Measurements from ENCODE around the gene EFHD1. TPM values are rescaled to one million over a fixed set of nuclear protein-coding genes. Genes with fewer than 3 reads are reported as not detected.

EFHD1 gene
- total RNA-seq, 1 donor from 2014 or later: 7.7 TPM

DNA sequence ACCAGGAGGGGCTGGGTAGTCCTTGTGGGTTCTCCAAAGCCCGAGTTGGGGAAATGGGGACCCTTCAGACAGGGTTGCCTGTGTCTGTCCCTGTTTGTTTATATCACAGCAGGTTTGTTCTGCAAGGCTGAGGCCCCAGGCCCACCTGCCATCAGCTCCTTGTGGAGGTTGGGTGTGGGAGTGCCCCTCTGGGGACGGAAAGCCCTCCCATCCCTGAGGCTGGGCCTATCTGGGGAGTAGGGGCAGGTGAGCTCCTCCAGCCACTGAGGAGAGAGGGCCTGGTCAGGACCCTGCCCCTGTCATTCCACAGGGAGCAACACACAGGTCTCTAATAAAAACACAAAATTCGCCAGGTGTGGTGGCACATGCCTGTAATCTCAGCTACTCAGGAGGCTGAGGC lies 23.3 kb upstream of the EFHD1 start:
- no peak overlapping the region for H3K4me3 ChIP-seq
- DNase-seq: peak; percentile 16
- no peak overlapping the region for H3K27ac ChIP-seq
- H3K36me3 ChIP-seq: no peaks in the 10 kb centered on the region
- H3K4me1 ChIP-seq: peaks cover 4% of the 10 kb centered on the region
- no peak for ATAC-seq
- TF ChIP-seq, protein P1, sequence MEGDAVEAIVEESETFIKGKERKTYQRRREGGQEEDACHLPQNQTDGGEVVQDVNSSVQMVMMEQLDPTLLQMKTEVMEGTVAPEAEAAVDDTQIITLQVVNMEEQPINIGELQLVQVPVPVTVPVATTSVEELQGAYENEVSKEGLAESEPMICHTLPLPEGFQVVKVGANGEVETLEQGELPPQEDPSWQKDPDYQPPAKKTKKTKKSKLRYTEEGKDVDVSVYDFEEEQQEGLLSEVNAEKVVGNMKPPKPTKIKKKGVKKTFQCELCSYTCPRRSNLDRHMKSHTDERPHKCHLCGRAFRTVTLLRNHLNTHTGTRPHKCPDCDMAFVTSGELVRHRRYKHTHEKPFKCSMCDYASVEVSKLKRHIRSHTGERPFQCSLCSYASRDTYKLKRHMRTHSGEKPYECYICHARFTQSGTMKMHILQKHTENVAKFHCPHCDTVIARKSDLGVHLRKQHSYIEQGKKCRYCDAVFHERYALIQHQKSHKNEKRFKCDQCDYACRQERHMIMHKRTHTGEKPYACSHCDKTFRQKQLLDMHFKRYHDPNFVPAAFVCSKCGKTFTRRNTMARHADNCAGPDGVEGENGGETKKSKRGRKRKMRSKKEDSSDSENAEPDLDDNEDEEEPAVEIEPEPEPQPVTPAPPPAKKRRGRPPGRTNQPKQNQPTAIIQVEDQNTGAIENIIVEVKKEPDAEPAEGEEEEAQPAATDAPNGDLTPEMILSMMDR (IDR thresholded peaks at IDR 0.05): no peak
- H3K9me3 ChIP-seq: no peaks in the 10 kb centered on the region
- intact Hi-C loops (cut with DNase I): no loop called here
- H3K27me3 ChIP-seq (ENCODE audit: low read depth): no peaks in the 10 kb centered on the region

DNA sequence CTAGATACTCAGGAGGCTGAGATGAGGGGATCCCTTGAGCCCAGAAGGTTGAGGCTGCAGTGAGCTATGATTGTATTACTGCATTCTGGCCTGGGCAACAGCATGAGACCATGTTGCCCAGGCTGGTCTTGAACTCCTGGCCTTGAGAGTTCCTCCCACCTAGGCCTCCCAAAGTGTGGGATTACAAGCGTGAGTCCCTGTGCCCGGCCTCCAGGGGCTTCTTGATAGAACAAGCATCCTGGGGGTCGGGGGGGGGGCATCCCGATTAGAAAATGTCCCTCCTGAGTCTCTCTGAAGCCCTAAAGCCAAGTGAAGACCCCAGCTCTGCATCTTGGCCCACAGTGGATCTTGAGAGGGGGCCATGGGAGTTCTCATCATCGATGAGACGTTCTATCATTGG lies 22.3 kb upstream of the EFHD1 start:
- peak; percentile 42 for DNase-seq

DNA sequence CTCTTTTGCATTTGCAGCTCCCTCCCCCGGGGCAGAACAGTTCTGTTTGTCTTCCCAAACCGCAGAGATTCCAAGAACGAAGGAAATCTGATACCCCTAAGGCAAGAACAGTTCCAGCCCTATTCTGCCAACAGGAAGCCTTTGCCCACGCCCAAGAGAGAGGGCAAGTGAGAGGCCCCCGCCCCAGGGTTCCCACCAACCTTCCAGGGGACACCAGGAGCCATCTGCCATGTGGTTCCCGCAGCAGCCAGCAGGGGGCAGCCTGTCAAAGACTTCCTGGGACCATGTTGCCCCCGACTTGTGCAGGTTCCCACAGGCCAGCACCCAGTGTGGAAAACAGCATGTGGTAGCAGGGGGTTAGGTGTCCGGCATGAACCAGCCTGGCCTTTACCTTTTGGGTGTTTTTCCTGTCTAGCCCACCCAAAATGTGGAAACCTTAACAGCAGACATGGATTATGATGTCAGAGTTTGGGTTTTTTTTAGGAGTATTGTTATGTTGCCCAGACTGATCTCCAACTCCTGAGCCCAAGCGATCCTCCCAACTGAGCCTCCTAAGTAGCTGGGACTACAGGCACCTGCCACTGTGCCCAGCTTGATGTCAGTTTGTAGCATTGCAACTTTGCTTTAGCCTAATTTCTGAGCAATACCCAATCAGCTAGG lies 21.7 kb upstream of the EFHD1 start:
- Histone ChIP-seq H3K9me3 (no peaks in the 10 kb centered on the region), H3K36me3 (no peaks in the 10 kb centered on the region), H3K4me1 (no peaks in the 10 kb centered on the region), H3K27me3 (ENCODE audit: low read depth) (peaks cover 2% of the 10 kb centered on the region), H3K4me3 (no peak overlapping the region), H3K27ac (no peak overlapping the region)
- TF ChIP-seq, protein P1 (IDR thresholded peaks at IDR 0.05): peak; percentile 84
- peak; percentile 79 for DNase-seq
- intact Hi-C loops (cut with DNase I): no loop called here
- ATAC-seq: peak; percentile 70 to 77

More for the DNA sequence above, 22.3 kb upstream of the EFHD1 start:
- Histone ChIP-seq H3K9me3 (no peaks in the 10 kb centered on the region), H3K27me3 (ENCODE audit: low read depth) (no peaks in the 10 kb centered on the region), H3K27ac (no peak overlapping the region), H3K4me3 (no peak overlapping the region), H3K36me3 (no peaks in the 10 kb centered on the region), H3K4me1 (peaks cover 4% of the 10 kb centered on the region)
- intact Hi-C loops (cut with DNase I): no loop called here
- no peak for ATAC-seq
- TF ChIP-seq, protein P1 (IDR thresholded peaks at IDR 0.05): no peak

DNA sequence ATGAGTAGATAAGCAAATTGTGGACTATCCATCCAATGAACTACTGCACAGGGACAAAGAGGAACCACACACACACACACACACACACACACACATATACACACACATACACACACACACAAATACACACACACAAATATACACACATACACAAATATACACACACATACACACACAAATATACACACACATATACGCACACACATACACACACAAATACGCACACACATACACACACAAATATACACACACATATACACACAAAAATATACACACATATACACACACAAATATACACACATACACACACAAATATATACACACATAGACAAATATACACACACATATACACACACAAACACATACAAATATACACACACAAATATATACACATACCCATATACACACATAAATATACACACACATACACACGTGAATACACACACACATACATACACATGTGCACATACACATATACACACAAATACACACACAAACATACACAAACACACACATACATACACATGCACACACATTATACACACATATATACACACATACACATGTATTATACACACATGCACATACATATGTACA lies 19.8 kb upstream of the EFHD1 start:
- TF ChIP-seq, protein P1 (IDR thresholded peaks at IDR 0.05): no peak
- no peaks in the 10 kb centered on the region for H3K4me1 ChIP-seq
- no peak overlapping the region for H3K4me3 ChIP-seq
- H3K9me3 ChIP-seq: no peaks in the 10 kb centered on the region
- H3K27me3 ChIP-seq (ENCODE audit: low read depth): peaks cover 3% of the 10 kb centered on the region
- DNase-seq (no peak), ATAC-seq (no peak)
- no peaks in the 10 kb centered on the region for H3K36me3 ChIP-seq
- H3K27ac ChIP-seq: no peak overlapping the region
- intact Hi-C loops (cut with DNase I): no loop called here

DNA sequence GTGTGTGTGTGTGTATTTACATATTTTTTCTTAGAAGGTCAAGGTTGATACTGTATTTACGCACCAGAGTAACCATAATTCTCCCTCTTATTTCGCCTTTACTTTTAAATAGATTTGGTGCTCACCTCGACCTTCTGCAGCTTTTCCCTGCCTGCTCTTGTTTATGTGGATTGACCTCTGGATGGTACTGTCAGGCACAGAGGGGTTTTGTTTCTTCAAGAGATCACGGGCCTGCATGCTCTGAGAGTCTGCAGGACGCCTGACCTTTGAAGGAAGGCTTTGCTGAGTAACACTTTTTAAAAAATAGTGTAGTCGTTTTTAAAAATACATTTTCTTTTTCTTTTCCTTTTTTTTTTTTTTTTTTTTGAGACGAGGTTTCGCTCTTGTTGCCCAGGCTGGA lies 18.1 kb upstream of the EFHD1 start:
- DNase-seq (no peak), ATAC-seq (no peak)
- Histone ChIP-seq H3K4me1 (no peaks in the 10 kb centered on the region), H3K27me3 (ENCODE audit: low read depth) (peaks cover 3% of the 10 kb centered on the region), H3K27ac (no peak overlapping the region), H3K9me3 (no peaks in the 10 kb centered on the region), H3K4me3 (no peak overlapping the region), H3K36me3 (no peaks in the 10 kb centered on the region)
- intact Hi-C loops (cut with DNase I): no loop called here
- TF ChIP-seq, protein P1 (IDR thresholded peaks at IDR 0.05): no peak

Measured in lower lobe of right lung (tissue), 2 donors.